GM19035 (cell line): ENCODE measurements around the gene TLX1.
"Not testable (repeated sequence)": the region's sequence is repeated elsewhere in the genome, so short reads cannot be mapped to it uniquely, and the experiment has no call there.

Experiments
- ATAC-seq: cut with Tn5 transposase; IDR thresholded peaks from one replicate; pipeline ENCODE4 v1.9.1; 2021; ENCODE audit not compliant: unreplicated experiment

Gene TLX1

DNA sequence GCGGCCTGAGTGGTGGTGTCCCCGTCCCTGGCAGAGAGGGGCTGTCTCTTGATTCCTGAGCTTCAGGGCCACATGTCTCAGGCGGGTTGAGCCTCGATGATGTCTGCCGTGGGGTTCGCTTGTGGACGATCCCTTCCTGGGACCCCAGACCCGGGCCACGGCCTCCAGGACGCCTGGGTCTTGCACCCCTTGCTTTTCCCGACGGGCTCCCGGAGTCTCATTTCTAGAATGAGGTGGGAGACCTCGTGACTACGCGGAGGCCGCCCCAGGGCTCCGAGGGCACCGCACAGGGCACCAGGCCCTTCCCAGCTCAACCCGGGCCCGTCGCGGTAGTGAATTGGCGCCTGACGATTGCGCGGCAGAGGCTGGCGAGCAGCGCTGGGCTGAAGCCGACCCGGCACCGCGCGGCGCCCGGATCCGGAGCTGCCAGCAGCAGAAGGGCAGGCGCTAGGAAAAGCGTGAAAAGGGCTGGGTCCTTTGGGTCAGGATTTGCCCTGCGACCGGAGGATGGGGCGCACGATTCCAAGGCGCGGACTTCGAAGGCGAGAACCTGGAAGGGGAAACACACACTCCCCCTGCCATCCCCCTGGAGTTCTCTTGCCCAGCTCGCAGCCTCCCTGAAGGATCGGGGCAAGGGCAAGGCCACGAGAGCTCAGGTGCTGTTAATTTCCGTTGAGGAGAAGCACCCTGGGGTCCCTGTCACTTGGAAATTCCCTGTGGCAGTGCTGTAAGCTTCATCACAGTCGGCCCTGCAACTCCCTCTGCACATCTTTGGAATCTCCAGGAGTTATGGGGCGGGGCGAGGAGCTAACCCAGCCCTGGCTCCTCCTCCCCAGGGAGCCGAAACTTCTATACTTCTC, 15.5 kb downstream of the TLX1 start:
- ATAC-seq = no peak

GRCh38 chr10:101151395-101151794, 20.3 kb downstream of the TLX1 start:
- ATAC-seq = no peak

DNA sequence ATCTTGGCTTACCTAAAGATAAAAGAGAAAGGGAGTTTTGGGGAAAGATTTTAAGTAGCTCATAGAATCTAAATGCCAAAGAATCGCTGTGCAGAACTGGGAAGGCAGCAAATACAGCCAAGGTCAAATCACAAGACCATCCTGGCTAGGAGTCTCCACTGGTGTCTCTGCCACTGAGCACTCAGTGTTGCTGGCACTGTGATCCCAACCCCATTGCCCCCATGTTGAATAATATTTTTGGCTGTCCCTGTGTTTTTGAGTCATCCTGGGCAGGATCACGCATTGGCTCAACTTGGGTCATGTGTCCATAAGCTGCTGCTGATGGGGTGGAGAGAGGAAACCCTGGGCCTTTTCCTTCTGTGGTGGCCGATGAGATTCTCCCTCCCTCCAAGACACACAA, 21.2 kb downstream of the TLX1 start:
- ATAC-seq = no peak

- ATAC-seq = not testable (repeated sequence)
Observed at GRCh38 chr10:101154506-101154905, 23.4 kb downstream of the TLX1 start.

DNA sequence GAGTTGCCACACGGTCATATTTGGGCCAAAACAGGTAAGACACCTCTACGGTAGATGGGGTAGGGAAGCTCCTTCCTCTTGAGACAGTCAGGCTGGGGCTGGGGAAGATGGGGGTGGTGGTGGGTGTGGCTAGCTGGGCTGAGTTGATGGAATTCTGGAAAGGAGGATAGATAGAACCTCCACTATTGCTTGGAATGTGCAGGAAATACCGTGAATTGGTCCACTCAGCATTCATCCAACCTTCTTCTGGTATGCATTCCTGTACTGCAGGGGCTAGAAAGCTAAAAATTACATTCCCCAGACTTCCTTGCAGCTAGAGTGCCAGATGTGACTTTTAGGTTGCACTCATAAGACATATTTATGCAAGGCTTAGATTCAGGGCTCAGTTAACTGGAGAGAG, 24.8 kb downstream of the TLX1 start:
- ATAC-seq = no peak

- no peak for ATAC-seq
Observed at GRCh38 chr10:101157756-101158458, 26.8 kb downstream of the TLX1 start.

- ATAC-seq = no peak
Observed at GRCh38 chr10:101158459-101159058, 27.5 kb downstream of the TLX1 start.

- ATAC-seq = no peak
Observed at GRCh38 chr10:101161494-101162299, 30.6 kb downstream of the TLX1 start.

GRCh38 chr10:101162677-101163076, 31.6 kb downstream of the TLX1 start:
- no peak for ATAC-seq

GRCh38 chr10:101164020-101164419, 32.9 kb downstream of the TLX1 start:
- no peak for ATAC-seq

DNA sequence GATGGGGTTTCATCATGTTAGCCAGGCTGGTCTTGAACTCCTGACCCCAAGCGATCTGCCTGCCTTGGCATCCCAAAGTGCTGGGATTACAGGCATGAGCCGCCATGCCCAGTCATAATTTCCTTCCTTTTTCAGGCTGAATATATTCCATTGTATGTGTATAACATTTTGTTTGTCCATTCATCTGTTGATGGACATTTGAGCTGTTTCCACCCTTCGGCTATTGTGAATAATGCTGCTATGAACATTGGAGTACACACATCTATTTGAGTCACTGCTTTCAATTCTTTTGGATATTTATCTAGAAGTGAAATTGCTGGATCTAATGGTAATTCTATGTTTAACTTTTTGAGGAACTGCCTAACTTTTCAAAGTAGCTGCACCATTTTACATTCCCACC, 34.6 kb downstream of the TLX1 start:
- no peak for ATAC-seq

GRCh38 chr10:101166430-101166829, 35.3 kb downstream of the TLX1 start:
- no peak for ATAC-seq

DNA sequence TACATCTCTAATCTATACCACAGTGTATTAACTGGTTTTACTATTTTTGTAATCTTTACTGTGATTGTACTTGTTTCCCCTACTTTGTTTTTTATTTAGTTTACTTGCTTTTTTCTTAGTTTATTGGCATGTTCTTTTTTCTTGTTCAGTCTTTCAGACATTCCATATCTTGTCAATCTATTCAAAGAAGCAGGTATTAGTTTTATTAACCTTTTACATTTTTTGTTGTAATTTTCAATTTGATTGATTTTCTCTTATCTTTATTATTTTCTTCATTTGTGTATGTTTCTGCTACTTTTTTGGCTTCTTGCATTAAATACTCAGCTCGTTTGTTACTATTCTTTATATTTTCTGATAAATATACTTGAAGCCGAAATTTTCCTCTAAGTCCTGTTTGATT, 41.6 kb downstream of the TLX1 start:
- no peak for ATAC-seq

- no peak for ATAC-seq
Observed at GRCh38 chr10:101174319-101174718, 43.2 kb downstream of the TLX1 start.

GRCh38 chr10:101176577-101176976, 45.5 kb downstream of the TLX1 start:
- no peak for ATAC-seq

DNA sequence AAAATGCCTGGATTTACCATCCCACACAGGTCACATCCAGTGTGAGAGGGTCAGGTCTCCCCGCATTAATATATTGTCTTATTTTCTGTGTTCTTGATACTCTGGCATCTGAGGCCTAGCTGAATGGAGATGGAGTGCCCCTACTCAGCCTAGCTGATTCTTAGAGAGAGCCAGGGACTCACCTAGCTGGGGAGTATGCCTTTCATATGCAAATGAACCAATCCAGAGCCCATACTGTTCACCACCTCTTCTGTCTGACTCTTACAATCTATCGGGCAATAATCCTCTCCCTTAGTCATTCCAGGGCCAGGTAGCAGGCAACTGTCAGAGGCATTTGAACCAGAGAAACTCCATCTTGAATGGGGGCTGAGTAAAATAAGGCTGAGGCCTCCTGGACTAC, 51.8 kb downstream of the TLX1 start:
- no peak for ATAC-seq

GRCh38 chr10:101183458-101184183, 52.5 kb downstream of the TLX1 start:
- no peak for ATAC-seq
